A549 (cell line): ENCODE results near the gene KIF21A. TPM values are rescaled to one million over a fixed set of nuclear protein-coding genes. Genes with fewer than 3 reads are reported as not detected.
A peak's percentile ranks its signal among the peaks of the same experiment; 100 is the strongest.

Experiments used
- ATAC-seq, 2 experiments: fragments of 200-7000 bp in 1 of 2; fragments of >200 bp in 1 of 2; cut with Nextera tagmentation in 1 of 2; cut with Tn5 transposase in 1 of 2; 3 replicates each; pipeline versions ENCODE4 v1.8.0 to v1.9.1; 2018 to 2020; ENCODE audit warnings: mild to moderate bottlenecking in 1 of 2, moderate library complexity in 1 of 2
- CTCF ChIA-PET: fragments of 300-600 bp; sonication (Branson Sonifier 250); formaldehyde crosslinking; extraction: SDS; loops from one replicate; lab custom pipeline; 2021; ENCODE audit warnings: antibody characterized with exemption, inconsistent platforms; lab: Yijun Ruan, JAX
- POLR2A ChIA-PET: fragments of 350-600 bp; formaldehyde crosslinking; extraction: SDS; loops from one replicate; lab custom pipeline; 2021; ENCODE audit warnings: antibody characterized with exemption, inconsistent platforms; lab: Yijun Ruan, JAX
- DNase-seq, 2 experiments: peaks; one replicate each; pipeline versions ENCODE4 v3.0.0 to v3.0.0-alpha.2; 2011 to 2016; ENCODE audit warnings: low read depth in 1 of 2, low spot score in 1 of 2
- FAIRE-seq: peaks from 2 replicates; lab custom pipeline; 2011; peaks lifted over from hg19 to GRCh38; lab: Jason Lieb, UNC
- H3K27ac ChIP-seq, 2 experiments: fragments of >200 bp; sonication (Bioruptor Twin); formaldehyde crosslinking; 3 replicates each; pipeline ENCODE4 v1.5.1; 2016 to 2017
- H3K4me1 ChIP-seq: fragments of >200 bp; sonication (Bioruptor Twin); formaldehyde crosslinking; 3 replicates; pipeline ENCODE4 v1.6.1; 2016
- H3K4me2 ChIP-seq: fragments of >200 bp; sonication (Bioruptor Twin); formaldehyde crosslinking; 3 replicates; pipeline ENCODE4 v1.6.1; 2016
- H3K4me3 ChIP-seq: fragments of >200 bp; sonication (Bioruptor Twin); formaldehyde crosslinking; 3 replicates; pipeline ENCODE4 v1.5.1; 2016
- H3K9me3 ChIP-seq: fragments of >200 bp; sonication (Bioruptor Twin); formaldehyde crosslinking; 3 replicates; pipeline ENCODE4 v1.6.1; 2016
- BCL3 ChIP-seq: fragments of >200 bp; sonication (Bioruptor Twin); formaldehyde crosslinking; IDR thresholded peaks from 3 replicates; pipeline ENCODE4 v1.6.1; 2016
- BHLHE40 ChIP-seq: IDR thresholded peaks from 2 replicates; pipeline ENCODE4 v1.6.1; 2012; ENCODE audit warnings: low read depth, low read length, inconsistent platforms
- CBX8 ChIP-seq: fragments of 200-600 bp; sonication (generic); IDR thresholded peaks from 2 replicates; pipeline ENCODE4 v1.6.1; 2016
- CEBPB ChIP-seq, 2 experiments: fragments of >200 bp in 1 of 2; sonication (Bioruptor Twin) in 1 of 2; formaldehyde crosslinking in 1 of 2; IDR thresholded peaks; 2 replicates each; pipeline ENCODE4 v1.6.1; 2012 to 2016
- CHD4 ChIP-seq: fragments of 200-600 bp; sonication (generic); IDR thresholded peaks from 2 replicates; pipeline ENCODE4 v1.6.1; 2016; ENCODE audit warnings: antibody characterized with exemption, mild to moderate bottlenecking, borderline replicate concordance
- CTCF ChIP-seq: fragments of >200 bp; sonication (Bioruptor Twin); formaldehyde crosslinking; IDR thresholded peaks from 3 replicates; pipeline ENCODE4 v1.5.1; 2016
- ELK1 ChIP-seq: fragments of 150-350 bp; IDR thresholded peaks from 2 replicates; pipeline ENCODE4 v1.6.1; 2014; ENCODE audit warnings: low read depth, mild to moderate bottlenecking, low read length
- EP300 ChIP-seq, 2 experiments: fragments of >200 bp; sonication (Bioruptor Twin); formaldehyde crosslinking; IDR thresholded peaks; 2 replicates in 1 of 2; 3 replicates in 1 of 2; pipeline ENCODE4 v1.6.1; 2016 to 2017
- ESRRA ChIP-seq: fragments of 150-350 bp; IDR thresholded peaks from 2 replicates; pipeline ENCODE4 v1.6.1; 2014; ENCODE audit warnings: mild to moderate bottlenecking, low read length, borderline replicate concordance
- FOSB ChIP-seq: fragments of 250-450 bp; sonication (Bioruptor Pico); IDR thresholded peaks from 2 replicates; pipeline ENCODE4 v1.5.0; 2020; ENCODE audit warnings: mild to moderate bottlenecking, moderate library complexity
- HDAC2 ChIP-seq: fragments of 200-600 bp; sonication (generic); IDR thresholded peaks from 2 replicates; pipeline ENCODE4 v1.6.1; 2016
- HMGXB4 ChIP-seq: fragments of 250-450 bp; sonication (Bioruptor Pico); IDR thresholded peaks from 2 replicates; pipeline ENCODE4 v1.5.0; 2021; ENCODE audit warnings: mild to moderate bottlenecking, moderate library complexity, borderline replicate concordance
- MAFK ChIP-seq: fragments of 450-650 bp; IDR thresholded peaks from 2 replicates; pipeline ENCODE4 v1.6.1; 2014; ENCODE audit not compliant: partially characterized antibody
- MAZ ChIP-seq: fragments of 150-350 bp; IDR thresholded peaks from 2 replicates; pipeline ENCODE4 v1.6.1; 2014; ENCODE audit warnings: antibody characterized with exemption, low read depth, low read length, borderline replicate concordance
- PBX3 ChIP-seq: IDR thresholded peaks from 2 replicates; pipeline ENCODE4 v1.6.1; 2012
- POLR2A ChIP-seq: IDR thresholded peaks from 2 replicates; pipeline ENCODE4 v1.6.1; 2012; ENCODE audit warnings: mild to moderate bottlenecking, low read length
- REST ChIP-seq: fragments of 200-600 bp; sonication (generic); IDR thresholded peaks from 2 replicates; pipeline ENCODE4 v1.6.1; 2016; ENCODE audit warnings: antibody characterized with exemption, mild to moderate bottlenecking, moderate library complexity
- SMC3 ChIP-seq: fragments of >200 bp; sonication (Bioruptor Twin); formaldehyde crosslinking; IDR thresholded peaks from 3 replicates; pipeline ENCODE4 v1.6.1; 2018; ENCODE audit warnings: inconsistent platforms
- SREBF2 ChIP-seq: fragments of 450-650 bp; IDR thresholded peaks from 2 replicates; pipeline ENCODE4 v1.6.1; 2014; ENCODE audit warnings: mild to moderate bottlenecking, moderate library complexity
- WGBS: methylation state at CpG from one replicate; pipeline ENCODE4 v1.1.6; 2017; ENCODE audit errors: missing lambda C conversion rate; 5-methylcytosine and 5-hydroxymethylcytosine counted together
- polyA plus RNA-seq, 4 experiments: library from polyadenylated mRNA; depleted of rRNA in 3 of 4; stranded (reverse); fragments of >200 nt; fragmentation: RNase III in 1 of 4; extraction: RNeasy Plus Mini Kit Qiagen cat#74134 plus additional on column Dnase treatment in 1 of 4; gene quantifications; 2 replicates in 3 of 4; 3 replicates in 1 of 4; pipeline ENCODE4 v1.2.3, GENCODE V29; 2011 to 2017

KIF21A gene
- polyA plus RNA-seq, 2 of the 4 experiments (the other 2 are of a cell fraction), result 26.0 to 79.0 TPM

- H3K4me1 ChIP-seq, result no peaks in the 10 kb centered on the region
- H3K9me3 ChIP-seq, result no peaks in the 10 kb centered on the region
- CTCF ChIA-PET, result interaction anchor here (1.5 kb wide), 1 partner anchor 15 kb away, joined by 3 read pairs; no protein-coding TSS in a partner anchor
- ATAC-seq (no peak), DNase-seq (no peak), FAIRE-seq (no peak)
- H3K4me3 ChIP-seq, result no peak overlapping the region
- H3K4me2 ChIP-seq, result no peak overlapping the region
- TF ChIP-seq CEBPB (IDR thresholded peaks at IDR 0.05) (peak; percentile 75 to 78), MAFK (no peak)
- TF ChIP-seq, all 56 proteins: peak for 1
- 91% methylated on average over 2 of the region's 2 CpGs for WGBS
- H3K27ac ChIP-seq, result no peak overlapping the region
- POLR2A ChIA-PET, result no interaction called here
Measured at GRCh38 chr12:39287817-39288216, 155.1 kb downstream of the KIF21A start.

GRCh38 chr12:39287409-39287808 is 155.5 kb downstream of the KIF21A start:
- ChIA-PET CTCF (interaction anchor here (1.5 kb wide), 1 partner anchor 14 kb away, joined by 3 read pairs; no protein-coding TSS in a partner anchor), POLR2A (no interaction called here)
- no peak for TF ChIP-seq POLR2A
- TF ChIP-seq BHLHE40, result no peak
- no peak for TF ChIP-seq SREBF2
- TF ChIP-seq REST, result no peak
- no peak for TF ChIP-seq ESRRA
- TF ChIP-seq FOSB (CRISPR knock-in tag), result no peak
- no peak for TF ChIP-seq BCL3
- Histone ChIP-seq H3K27ac (no peak overlapping the region), H3K4me3 (no peak overlapping the region), H3K4me1 (no peaks in the 10 kb centered on the region), H3K9me3 (no peaks in the 10 kb centered on the region), H3K4me2 (no peak overlapping the region)
- ATAC-seq (no peak), DNase-seq (no peak), FAIRE-seq (no peak)
- 74% methylated on average over 4 of the region's 4 CpGs for WGBS

GRCh38 chr12:39278426-39278825 is 164.5 kb downstream of the KIF21A start:
- Histone ChIP-seq H3K4me3 (no peak overlapping the region), H3K9me3 (no peaks in the 10 kb centered on the region), H3K4me1 (no peaks in the 10 kb centered on the region), H3K4me2 (no peak overlapping the region), H3K27ac (no peak overlapping the region)
- FAIRE-seq (no peak), DNase-seq (no peak), ATAC-seq (no peak)
- CTCF ChIA-PET, result interaction anchor here (1.5 kb wide), 1 partner anchor 357 kb away, joined by 4 read pairs; no protein-coding TSS in a partner anchor
- POLR2A ChIA-PET, result no interaction called here
- TF ChIP-seq CHD4, result no peak
- no peak for TF ChIP-seq EP300 (IDR thresholded peaks at IDR 0.05)
- TF ChIP-seq MAZ, result no peak
- TF ChIP-seq SREBF2, result no peak
- TF ChIP-seq REST, result no peak
- TF ChIP-seq HMGXB4 (CRISPR knock-in tag), result no peak
- no peak for TF ChIP-seq PBX3
- no peak for TF ChIP-seq HDAC2
- no peak for TF ChIP-seq ELK1
- no peak for TF ChIP-seq CTCF
- no peak for TF ChIP-seq SMC3
- no peak for TF ChIP-seq CBX8
